Body of pancreas (tissue), 4 donors: ENCODE data around the gene CASZ1.

Experiments
- POLR2A ChIP-seq, 3 donors: fragments of 450-650 bp; IDR thresholded peaks; one replicate each; pipeline ENCODE4 v1.6.1; 2016; ENCODE audit warnings: antibody characterized with exemption in 3 of 3, mild to moderate bottlenecking in 2 of 3
- TF ChIP-seq, protein P1 (sequence below), 7 experiments: fragments of 450-650 bp in 4 of 7; fragments of 200-600 bp in 3 of 7; sonication (generic) in 3 of 7; IDR thresholded peaks; one replicate each; pipeline ENCODE4 v1.5.1; 2016 to 2019; ENCODE audit warnings: antibody characterized with exemption in 7 of 7

DNA sequence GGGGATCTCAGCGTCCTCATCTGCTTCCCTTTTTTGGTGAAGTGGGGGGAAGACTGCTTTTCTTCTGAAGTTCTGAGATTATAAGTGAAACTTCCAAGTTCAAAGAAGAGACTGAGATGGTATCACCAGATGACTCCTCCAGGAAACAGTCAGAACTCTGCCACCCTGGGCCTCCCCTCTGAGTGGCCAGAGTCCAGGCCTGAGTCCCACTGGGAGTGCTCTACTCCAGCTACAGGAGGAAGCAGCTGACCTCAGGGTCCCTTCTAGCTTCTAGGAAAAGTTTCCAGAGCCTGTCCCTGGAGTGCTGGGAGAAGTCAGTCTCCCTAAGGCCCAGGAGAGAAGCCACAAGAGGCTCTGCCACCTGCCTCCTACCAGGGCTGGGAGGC, 104.7 kb downstream of the CASZ1 start:
- TF ChIP-seq, protein P1, sequence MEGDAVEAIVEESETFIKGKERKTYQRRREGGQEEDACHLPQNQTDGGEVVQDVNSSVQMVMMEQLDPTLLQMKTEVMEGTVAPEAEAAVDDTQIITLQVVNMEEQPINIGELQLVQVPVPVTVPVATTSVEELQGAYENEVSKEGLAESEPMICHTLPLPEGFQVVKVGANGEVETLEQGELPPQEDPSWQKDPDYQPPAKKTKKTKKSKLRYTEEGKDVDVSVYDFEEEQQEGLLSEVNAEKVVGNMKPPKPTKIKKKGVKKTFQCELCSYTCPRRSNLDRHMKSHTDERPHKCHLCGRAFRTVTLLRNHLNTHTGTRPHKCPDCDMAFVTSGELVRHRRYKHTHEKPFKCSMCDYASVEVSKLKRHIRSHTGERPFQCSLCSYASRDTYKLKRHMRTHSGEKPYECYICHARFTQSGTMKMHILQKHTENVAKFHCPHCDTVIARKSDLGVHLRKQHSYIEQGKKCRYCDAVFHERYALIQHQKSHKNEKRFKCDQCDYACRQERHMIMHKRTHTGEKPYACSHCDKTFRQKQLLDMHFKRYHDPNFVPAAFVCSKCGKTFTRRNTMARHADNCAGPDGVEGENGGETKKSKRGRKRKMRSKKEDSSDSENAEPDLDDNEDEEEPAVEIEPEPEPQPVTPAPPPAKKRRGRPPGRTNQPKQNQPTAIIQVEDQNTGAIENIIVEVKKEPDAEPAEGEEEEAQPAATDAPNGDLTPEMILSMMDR (IDR thresholded peaks at IDR 0.05): no peak
- TF ChIP-seq POLR2A (IDR thresholded peaks at IDR 0.05): no peak
